Stomach (tissue), 9 donors: ENCODE measurements around the gene APBA3. TPM values are rescaled to one million over a fixed set of nuclear protein-coding genes. Genes with fewer than 3 reads are reported as not detected.

ENCODE experiments used
- DNase-seq, 2 donors: peaks; one replicate each; pipeline versions ENCODE4 v3.0.0 to v3.0.0-alpha.2; 2013 to 2019
- H3K27ac ChIP-seq, 5 donors: fragments of 200-600 bp in 4 of 5; sonication (generic) in 4 of 5; one replicate each; pipeline ENCODE4 v1.5.1; 2013 to 2019; ENCODE audit warnings: mild to moderate bottlenecking in 1 of 5, moderate library complexity in 1 of 5
- H3K27me3 ChIP-seq, 3 donors: fragments of 200-600 bp; sonication (generic); one replicate each; pipeline ENCODE4 v1.5.1; 2017 to 2019; ENCODE audit warnings: mixed run types in 1 of 3
- H3K36me3 ChIP-seq, 4 donors: fragments of 200-600 bp; sonication (generic); 1 replicate in 3 of 4; 2 replicates in 1 of 4; pipeline ENCODE4 v1.5.1; 2016 to 2019
- H3K4me1 ChIP-seq, 4 donors: fragments of 200-600 bp; sonication (generic); one replicate each; pipeline ENCODE4 v1.5.1; 2016 to 2019
- H3K4me3 ChIP-seq, 4 donors: fragments of 200-600 bp; sonication (generic) in 3 of 4; one replicate each; pipeline ENCODE4 v1.5.1; 2016 to 2019; ENCODE audit warnings: mild to moderate bottlenecking in 1 of 4
- H3K9me3 ChIP-seq, 4 donors: fragments of 200-600 bp; sonication (generic); one replicate each; pipeline ENCODE4 v1.5.1; 2016 to 2019
- EP300 ChIP-seq: sonication (generic); formaldehyde crosslinking; IDR thresholded peaks from one replicate; pipeline ENCODE4 v1.6.1; 2017; ENCODE audit warnings: antibody characterized with exemption
- POLR2A ChIP-seq, 4 donors: fragments of 450-650 bp; IDR thresholded peaks; one replicate each; pipeline ENCODE4 v1.6.1; 2016; ENCODE audit warnings: antibody characterized with exemption in 4 of 4, control low read depth in 2 of 4, mild to moderate bottlenecking in 1 of 4, moderate library complexity in 1 of 4
- POLR2AphosphoS5 ChIP-seq, 3 donors: sonication (generic); formaldehyde crosslinking; IDR thresholded peaks; one replicate each; pipeline ENCODE4 v1.6.1; 2016; ENCODE audit warnings: antibody characterized with exemption in 3 of 3
- WGBS, 5 donors: extraction: QIAGEN DNeasy Blood & Tissue Kit in 3 of 5; methylation state at CpG; one replicate each; pipeline versions ENCODE4 v1.1.5 to v1.1.7; 2013 to 2018; 5-methylcytosine and 5-hydroxymethylcytosine counted together
- intact Hi-C: fragments of 100-400 bp; cut with DNase I; formaldehyde crosslinking; loops from one replicate; pipeline ENCODE4 v1.15.1; 2023; ENCODE audit warnings: low total_unique reads
- polyA plus RNA-seq, 3 donors: library from polyadenylated mRNA; stranded (reverse); fragments of 200-250 nt; gene quantifications; one replicate each; pipeline ENCODE4 v1.2.3, GENCODE V29; 2013
- total RNA-seq, 5 donors: library from RNA; depleted of rRNA; stranded (reverse); fragments of >200 nt; gene quantifications; one replicate each; pipeline versions ENCODE4 v1.1.0 to v1.2.3, GENCODE V29; 2014 to 2016
- TF ChIP-seq, protein P1 (sequence below), 7 experiments: fragments of 450-650 bp in 4 of 7; fragments of 200-600 bp in 3 of 7; sonication (generic) in 3 of 7; IDR thresholded peaks; one replicate each; pipeline ENCODE4 v1.5.1; 2016 to 2019; ENCODE audit warnings: antibody characterized with exemption in 7 of 7, control low read depth in 2 of 7, mild to moderate bottlenecking in 1 of 7
- donor health status: healthy with polysubstance abuse.
- donor health status: Bipolar disorder and iron deficiency.
- donor health status: healthy.

The APBA3 gene
- total and polyA plus RNA-seq, 8 donors, result 9.4 to 111 (median 16.6) TPM

DNA sequence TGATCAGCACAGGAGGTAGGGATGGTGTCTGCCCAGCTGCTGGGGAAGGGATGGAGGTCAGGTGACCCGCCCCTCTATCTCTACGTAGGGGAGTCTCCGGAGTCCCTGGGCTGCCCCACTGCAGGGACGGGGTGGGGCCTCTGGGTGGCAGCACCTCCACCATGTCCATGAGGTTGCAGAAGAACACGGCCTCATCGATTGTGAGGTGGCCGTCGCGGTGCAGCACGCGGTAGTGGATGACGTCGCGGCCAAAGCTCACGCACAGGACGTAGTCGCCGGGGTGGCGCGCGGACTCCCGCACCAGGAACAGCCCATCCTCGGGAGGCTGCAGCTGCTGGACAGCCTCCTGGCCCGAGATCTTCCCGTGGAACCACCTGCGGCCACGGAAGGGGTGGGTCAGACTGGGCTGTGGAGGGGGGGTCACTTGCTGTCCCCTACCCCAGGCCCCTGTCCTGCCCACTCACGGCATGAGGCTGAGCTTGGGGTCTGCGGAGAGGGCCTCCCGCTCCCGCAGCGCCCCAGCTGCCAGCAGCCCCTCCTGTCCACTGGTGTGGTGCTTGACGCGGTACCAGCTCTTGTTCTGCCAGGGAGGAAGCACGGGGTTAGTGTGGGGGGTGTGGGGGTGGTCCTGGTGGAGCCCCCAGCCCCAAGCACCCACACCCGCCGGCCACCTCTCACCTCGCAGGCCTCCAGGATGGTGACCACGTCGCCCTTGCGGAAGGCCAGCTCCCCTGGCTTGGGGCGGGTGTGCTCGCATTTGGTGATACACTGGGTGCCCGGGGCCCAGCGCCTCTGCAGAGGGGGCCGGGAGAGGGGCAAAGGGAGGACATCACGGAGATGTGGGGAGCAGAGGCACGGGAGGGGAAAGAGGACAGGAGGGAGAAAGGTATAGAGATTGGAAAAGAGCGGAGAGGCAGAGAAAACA is 22.4 kb upstream of the APBA3 start:
- Histone ChIP-seq H3K9me3 (peaks cover 20 to 26% (median 25%) of the 10 kb centered on the region in 4 donors), H3K4me1 (peaks cover 0 to 19% (median 12%) of the 10 kb centered on the region in 4 donors), H3K4me3 (no peak overlapping the region), H3K27me3 (peaks cover 7 to 69% (median 34%) of the 10 kb centered on the region in 3 donors), H3K27ac (no peak overlapping the region), H3K36me3 (peaks cover 0 to 12% (median 0%) of the 10 kb centered on the region in 4 donors)
- peak in 1 of 2 donors; percentile 20 for DNase-seq
- TF ChIP-seq EP300 (no peak), POLR2A (IDR thresholded peaks at IDR 0.05) (no peak), POLR2AphosphoS5 (IDR thresholded peaks at IDR 0.05) (no peak)
- TF ChIP-seq, protein P1, sequence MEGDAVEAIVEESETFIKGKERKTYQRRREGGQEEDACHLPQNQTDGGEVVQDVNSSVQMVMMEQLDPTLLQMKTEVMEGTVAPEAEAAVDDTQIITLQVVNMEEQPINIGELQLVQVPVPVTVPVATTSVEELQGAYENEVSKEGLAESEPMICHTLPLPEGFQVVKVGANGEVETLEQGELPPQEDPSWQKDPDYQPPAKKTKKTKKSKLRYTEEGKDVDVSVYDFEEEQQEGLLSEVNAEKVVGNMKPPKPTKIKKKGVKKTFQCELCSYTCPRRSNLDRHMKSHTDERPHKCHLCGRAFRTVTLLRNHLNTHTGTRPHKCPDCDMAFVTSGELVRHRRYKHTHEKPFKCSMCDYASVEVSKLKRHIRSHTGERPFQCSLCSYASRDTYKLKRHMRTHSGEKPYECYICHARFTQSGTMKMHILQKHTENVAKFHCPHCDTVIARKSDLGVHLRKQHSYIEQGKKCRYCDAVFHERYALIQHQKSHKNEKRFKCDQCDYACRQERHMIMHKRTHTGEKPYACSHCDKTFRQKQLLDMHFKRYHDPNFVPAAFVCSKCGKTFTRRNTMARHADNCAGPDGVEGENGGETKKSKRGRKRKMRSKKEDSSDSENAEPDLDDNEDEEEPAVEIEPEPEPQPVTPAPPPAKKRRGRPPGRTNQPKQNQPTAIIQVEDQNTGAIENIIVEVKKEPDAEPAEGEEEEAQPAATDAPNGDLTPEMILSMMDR (IDR thresholded peaks at IDR 0.05), result no peak
- intact Hi-C loops, result no loop called here
- 61 to 80% (median 78%) methylated on average over 13 to 49 of the region's 49 CpGs for WGBS, 5 donors

DNA sequence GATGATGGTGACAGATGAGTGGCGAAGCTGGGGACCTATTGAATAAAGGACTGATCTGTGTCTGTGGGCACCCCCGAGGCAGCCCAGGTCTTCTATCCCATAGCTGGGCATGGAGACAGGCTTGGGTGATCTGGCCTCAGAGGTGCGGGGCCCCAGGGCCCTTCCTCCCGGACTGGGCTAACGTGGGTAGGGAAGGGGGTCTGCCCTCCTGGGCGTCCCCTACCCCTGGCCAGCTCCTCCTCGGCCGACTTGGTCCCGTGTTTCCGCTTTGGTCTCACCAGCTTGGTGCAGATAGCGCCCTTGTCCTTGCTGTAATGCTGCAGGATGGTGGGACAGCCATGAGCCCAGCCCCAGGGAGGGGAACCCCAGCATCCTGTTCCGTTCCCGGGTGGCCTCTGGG is 21.4 kb upstream of the APBA3 start:
- TF ChIP-seq POLR2AphosphoS5 (IDR thresholded peaks at IDR 0.05) (no peak), EP300 (no peak), POLR2A (IDR thresholded peaks at IDR 0.05) (no peak)
- TF ChIP-seq, protein P1 (IDR thresholded peaks at IDR 0.05), result no peak
- peaks cover 20 to 26% (median 25%) of the 10 kb centered on the region in 4 donors for H3K9me3 ChIP-seq
- peaks cover 0 to 19% (median 12%) of the 10 kb centered on the region in 4 donors for H3K4me1 ChIP-seq
- 82 to 90% (median 84%) methylated on average over 11 to 13 of the region's 13 CpGs for WGBS, 5 donors
- no peak for DNase-seq
- H3K27ac ChIP-seq, result no peak overlapping the region
- H3K4me3 ChIP-seq, result no peak overlapping the region
- intact Hi-C loops, result no loop called here
- peaks cover 0 to 12% (median 0%) of the 10 kb centered on the region in 4 donors for H3K36me3 ChIP-seq
- H3K27me3 ChIP-seq, result peaks cover 7 to 79% (median 34%) of the 10 kb centered on the region in 3 donors

DNA sequence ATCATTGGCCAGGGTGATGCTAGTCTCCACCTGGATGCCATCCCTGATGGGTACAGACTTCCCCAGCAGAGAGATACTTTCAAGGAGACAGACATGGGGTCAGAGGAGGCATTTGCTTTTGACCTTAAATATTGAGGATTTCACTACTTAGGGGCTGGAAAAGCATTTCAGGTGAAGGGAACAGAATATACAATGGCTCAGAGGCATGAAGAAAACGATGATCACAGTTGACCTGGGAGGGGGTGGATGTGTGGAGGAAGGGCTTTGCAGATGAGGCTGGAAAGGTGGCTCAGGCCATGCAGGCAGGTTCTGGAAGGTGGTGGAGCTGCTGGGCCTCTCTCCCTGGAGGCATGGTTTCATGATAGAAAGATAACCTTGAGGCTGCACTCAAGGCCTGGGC is 20.8 kb upstream of the APBA3 start:
- 92 to 96% (median 94%) methylated on average over 1 of the region's 1 CpG for WGBS, 5 donors
- intact Hi-C loops, result no loop called here

DNA sequence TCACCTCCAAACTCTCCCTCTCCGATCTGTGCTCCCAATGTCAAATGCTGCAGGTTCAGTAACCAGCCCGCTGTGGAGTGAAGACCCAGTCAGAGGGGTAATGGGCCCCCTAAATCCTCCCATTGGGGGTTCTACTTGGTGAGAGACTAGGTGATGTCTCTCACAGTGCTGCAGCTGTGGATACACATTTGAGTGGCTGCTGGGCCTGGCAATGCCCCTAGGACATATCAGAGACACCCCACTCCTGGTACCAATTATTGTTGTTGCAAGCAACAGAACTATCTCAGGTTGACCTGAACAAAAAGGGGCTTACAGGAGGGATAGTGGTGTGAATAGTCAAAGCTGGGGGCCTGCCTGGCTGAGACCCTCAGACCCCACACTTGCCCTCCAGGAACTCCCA is 20.1 kb upstream of the APBA3 start:
- intact Hi-C loops, result no loop called here
- H3K9me3 ChIP-seq, result peaks cover 20 to 26% (median 25%) of the 10 kb centered on the region in 4 donors
- DNase-seq, result no peak
- peaks cover 0 to 12% (median 0%) of the 10 kb centered on the region in 4 donors for H3K36me3 ChIP-seq
- H3K4me1 ChIP-seq, result peaks cover 0 to 18% (median 12%) of the 10 kb centered on the region in 4 donors
- no peak for TF ChIP-seq POLR2AphosphoS5 (IDR thresholded peaks at IDR 0.05)
- TF ChIP-seq POLR2A (IDR thresholded peaks at IDR 0.05), result no peak
- no peak for TF ChIP-seq EP300
- TF ChIP-seq, protein P1 (IDR thresholded peaks at IDR 0.05), result no peak
- peaks cover 7 to 69% (median 31%) of the 10 kb centered on the region in 3 donors for H3K27me3 ChIP-seq
- H3K4me3 ChIP-seq, result no peak overlapping the region
- no peak overlapping the region for H3K27ac ChIP-seq
- WGBS, 5 donors, result 96 to 100% (median 98%) methylated on average over 2 of the region's 2 CpGs

More for the DNA sequence above, 20.8 kb upstream of the APBA3 start:
- TF ChIP-seq, protein P1 (IDR thresholded peaks at IDR 0.05), result no peak
- TF ChIP-seq POLR2AphosphoS5 (IDR thresholded peaks at IDR 0.05) (no peak), EP300 (no peak), POLR2A (IDR thresholded peaks at IDR 0.05) (no peak)
- Histone ChIP-seq H3K4me1 (peaks cover 0 to 19% (median 12%) of the 10 kb centered on the region in 4 donors), H3K36me3 (peaks cover 0 to 12% (median 0%) of the 10 kb centered on the region in 4 donors), H3K9me3 (peaks cover 20 to 26% (median 25%) of the 10 kb centered on the region in 4 donors), H3K27ac (no peak overlapping the region), H3K27me3 (peaks cover 7 to 76% (median 34%) of the 10 kb centered on the region in 3 donors), H3K4me3 (no peak overlapping the region)
- no peak for DNase-seq
